ENCODE measurements around the gene KCNK6. TPM values are rescaled to one million over a fixed set of nuclear protein-coding genes. Genes with fewer than 3 reads are reported as not detected.

Gene KCNK6
- total RNA-seq, 1 donor from 2014 or later: 4.2 TPM

DNA sequence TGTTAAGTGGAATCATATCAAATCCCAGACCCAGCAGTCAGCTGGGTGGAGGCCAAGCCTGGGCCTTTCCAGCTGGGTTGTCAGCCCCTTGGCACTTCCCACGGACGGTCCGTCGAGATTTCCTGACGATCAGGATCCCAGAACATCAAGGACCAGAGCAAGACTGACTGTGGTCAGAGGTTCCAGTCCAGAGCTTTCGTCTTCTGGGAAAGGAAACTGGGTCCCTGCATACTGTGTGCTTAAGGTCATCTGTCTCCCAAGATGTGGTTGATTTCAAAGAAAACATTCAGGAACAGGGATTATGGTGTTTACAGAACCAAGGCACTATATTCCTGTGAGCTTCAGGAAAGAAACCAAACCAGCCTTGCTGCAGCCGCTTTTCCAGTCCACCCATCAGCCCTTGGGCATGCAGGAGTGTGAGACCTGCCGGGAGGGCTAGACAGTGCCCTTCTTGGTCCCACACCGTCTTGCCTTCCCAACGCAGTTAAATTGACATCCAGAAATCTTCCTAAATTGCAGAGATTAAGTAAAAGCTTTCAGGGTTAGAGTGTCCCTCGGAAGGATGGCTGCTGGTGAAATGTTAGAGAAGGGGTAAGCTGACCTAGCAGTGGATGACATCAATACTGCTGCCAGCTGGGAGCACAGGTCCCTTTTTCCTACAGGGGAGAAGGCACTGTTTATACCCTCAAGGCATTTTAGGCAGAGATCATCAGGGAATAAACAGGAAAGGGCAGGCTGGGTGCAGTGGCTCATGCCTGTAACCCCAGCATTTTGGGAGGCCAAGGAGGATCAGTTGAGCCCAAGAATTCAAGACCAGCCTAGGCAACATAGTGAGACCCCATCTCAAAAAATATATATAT, 20.6 kb upstream of the KCNK6 start:
- Histone ChIP-seq H3K27ac (replicated peaks) (no peak overlapping the region), H3K9me3 (replicated peaks) (no peaks in the 10 kb centered on the region), H3K4me1 (peaks cover under 1% of the 10 kb centered on the region), H3K36me3 (no peaks in the 10 kb centered on the region), H3K4me3 (no peak overlapping the region), H3K27me3 (ENCODE audit: low read depth) (no peaks in the 10 kb centered on the region)
- DNase-seq: no peak
- TF ChIP-seq, protein P1, sequence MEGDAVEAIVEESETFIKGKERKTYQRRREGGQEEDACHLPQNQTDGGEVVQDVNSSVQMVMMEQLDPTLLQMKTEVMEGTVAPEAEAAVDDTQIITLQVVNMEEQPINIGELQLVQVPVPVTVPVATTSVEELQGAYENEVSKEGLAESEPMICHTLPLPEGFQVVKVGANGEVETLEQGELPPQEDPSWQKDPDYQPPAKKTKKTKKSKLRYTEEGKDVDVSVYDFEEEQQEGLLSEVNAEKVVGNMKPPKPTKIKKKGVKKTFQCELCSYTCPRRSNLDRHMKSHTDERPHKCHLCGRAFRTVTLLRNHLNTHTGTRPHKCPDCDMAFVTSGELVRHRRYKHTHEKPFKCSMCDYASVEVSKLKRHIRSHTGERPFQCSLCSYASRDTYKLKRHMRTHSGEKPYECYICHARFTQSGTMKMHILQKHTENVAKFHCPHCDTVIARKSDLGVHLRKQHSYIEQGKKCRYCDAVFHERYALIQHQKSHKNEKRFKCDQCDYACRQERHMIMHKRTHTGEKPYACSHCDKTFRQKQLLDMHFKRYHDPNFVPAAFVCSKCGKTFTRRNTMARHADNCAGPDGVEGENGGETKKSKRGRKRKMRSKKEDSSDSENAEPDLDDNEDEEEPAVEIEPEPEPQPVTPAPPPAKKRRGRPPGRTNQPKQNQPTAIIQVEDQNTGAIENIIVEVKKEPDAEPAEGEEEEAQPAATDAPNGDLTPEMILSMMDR (IDR thresholded peaks at IDR 0.05; ENCODE audit: borderline replicate concordance): no peak
- intact Hi-C loops (cut with micrococcal nuclease): no loop called here

DNA sequence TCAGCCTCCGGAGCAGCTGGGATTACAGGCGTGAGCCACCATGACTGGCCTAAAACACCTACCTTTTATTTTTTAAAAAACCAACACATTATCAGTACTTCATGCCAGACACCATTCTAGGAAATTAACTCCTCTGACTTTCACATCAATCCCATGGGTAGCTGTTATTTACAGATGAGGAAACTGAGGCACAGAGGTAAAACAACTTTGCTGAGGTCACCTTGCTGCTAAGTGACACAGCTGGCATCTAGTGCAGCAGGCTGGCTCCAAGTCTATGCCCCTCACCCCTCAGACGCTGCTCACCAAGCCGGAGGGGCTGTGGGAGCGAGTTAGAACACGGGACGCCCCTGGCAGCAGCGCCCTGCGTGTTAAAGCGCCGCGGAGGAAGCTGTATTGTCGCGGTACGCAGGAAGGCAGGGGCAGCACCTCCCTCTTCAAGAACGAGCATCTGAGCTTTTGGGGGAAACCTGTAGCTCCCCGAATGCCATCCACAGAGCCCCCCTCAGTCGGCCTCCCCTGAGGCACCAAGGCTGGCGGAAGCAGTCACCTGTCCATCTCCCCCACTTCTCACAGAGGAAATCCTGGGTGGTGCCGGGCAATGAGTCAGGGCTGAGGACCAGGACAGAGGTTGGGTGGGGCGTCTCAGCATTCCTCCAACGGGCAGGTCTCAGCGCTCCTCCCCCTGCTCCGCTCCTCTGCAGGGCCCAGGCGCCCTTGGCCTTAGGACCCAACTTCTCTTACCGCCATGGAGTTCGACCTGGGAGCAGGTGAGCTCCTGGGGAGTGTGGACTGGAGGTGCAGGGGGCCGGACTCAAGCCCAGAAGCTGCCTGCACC, 15.9 kb upstream of the KCNK6 start, which contains the start of gene C19orf33:
TSS of gene C19orf33 (plus strand) at position 735 of the 835 bp plus-strand sequence. CDS start at position 746, 11 bp downstream.
- Histone ChIP-seq H3K36me3 (peaks cover 35% of the 10 kb centered on the region), H3K4me3 (peak within 1 kb of the TSS; percentile 51), H3K27ac (replicated peaks) (peak within 1 kb of the TSS; percentile 63), H3K27me3 (ENCODE audit: low read depth) (no peaks in the 10 kb centered on the region), H3K4me1 (peaks cover 13% of the 10 kb centered on the region), H3K9me3 (replicated peaks) (no peaks in the 10 kb centered on the region)
- TF ChIP-seq, protein P1 (IDR thresholded peaks at IDR 0.05; ENCODE audit: borderline replicate concordance): no peak
- intact Hi-C loops (cut with micrococcal nuclease): no loop called here
- peak; percentile 32 for DNase-seq

DNA sequence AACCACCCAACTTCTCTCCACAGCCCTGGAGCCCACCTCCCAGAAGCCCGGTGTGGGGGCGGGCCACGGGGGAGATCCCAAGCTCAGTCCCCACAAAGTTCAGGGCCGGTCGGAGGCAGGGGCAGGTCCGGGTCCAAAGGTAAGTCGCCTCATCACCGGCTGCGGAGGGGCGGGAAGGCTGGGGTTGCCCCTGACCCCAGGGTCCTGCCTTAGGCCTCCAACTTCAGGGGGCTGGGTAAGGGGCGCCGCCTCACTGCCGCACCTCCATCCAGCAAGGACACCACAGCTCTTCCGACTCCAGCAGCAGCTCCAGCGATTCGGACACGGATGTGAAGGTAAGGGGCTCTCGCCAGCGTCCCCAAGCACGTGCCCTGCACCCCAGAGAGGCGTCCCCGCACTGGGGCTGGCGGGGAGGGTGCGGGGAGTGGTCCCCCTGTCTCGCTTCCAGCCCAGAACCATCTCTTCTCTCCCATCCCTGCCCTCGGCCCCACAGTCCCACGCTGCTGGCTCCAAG, 15.2 kb upstream of the KCNK6 start:
- TF ChIP-seq, protein P1 (IDR thresholded peaks at IDR 0.05; ENCODE audit: borderline replicate concordance): no peak
- Histone ChIP-seq H3K4me1 (peaks cover 13% of the 10 kb centered on the region), H3K27ac (replicated peaks) (peak overlapping the region; percentile 63), H3K36me3 (peaks cover 42% of the 10 kb centered on the region), H3K9me3 (replicated peaks) (no peaks in the 10 kb centered on the region), H3K4me3 (peak overlapping the region; percentile 51), H3K27me3 (ENCODE audit: low read depth) (no peaks in the 10 kb centered on the region)
- intact Hi-C loops (cut with micrococcal nuclease): no loop called here
- no peak for DNase-seq

DNA sequence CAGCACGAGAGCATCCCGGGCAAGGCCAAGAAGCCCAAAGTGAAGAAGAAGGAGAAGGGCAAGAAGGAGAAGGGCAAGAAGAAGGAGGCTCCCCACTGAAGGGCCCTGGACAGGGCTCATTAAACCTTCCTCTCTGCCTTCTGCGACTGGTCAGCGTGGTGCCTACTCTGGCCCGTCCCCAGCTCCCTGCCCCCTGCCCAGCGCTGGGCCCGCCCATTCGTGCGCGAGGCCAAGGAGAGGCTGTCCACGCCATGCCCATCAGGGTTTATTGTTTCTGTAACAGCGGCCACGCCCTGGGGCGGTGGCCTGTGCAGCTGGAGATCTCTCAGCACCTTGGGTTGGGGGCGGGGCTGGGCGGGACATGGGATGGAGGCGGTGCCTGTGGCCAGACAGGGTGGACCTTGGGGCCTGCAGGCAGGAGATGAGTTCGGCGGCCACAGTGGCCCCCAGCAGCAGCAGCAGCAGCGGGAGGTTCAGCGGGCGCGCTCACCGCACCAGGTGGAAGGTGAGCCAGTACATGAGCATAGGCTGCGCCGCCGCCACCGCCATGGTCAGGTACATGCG, 14.7 kb upstream of the KCNK6 start:
- H3K27ac ChIP-seq (replicated peaks): peak overlapping the region; percentile 63
- peaks cover 13% of the 10 kb centered on the region for H3K4me1 ChIP-seq
- no peaks in the 10 kb centered on the region for H3K27me3 ChIP-seq (ENCODE audit: low read depth)
- H3K36me3 ChIP-seq: peaks cover 44% of the 10 kb centered on the region
- intact Hi-C loops (cut with micrococcal nuclease): no loop called here
- H3K9me3 ChIP-seq (replicated peaks): no peaks in the 10 kb centered on the region
- H3K4me3 ChIP-seq: peak overlapping the region; percentile 51
- DNase-seq: peak; percentile 55
- TF ChIP-seq, protein P1 (IDR thresholded peaks at IDR 0.05; ENCODE audit: borderline replicate concordance): no peak

DNA sequence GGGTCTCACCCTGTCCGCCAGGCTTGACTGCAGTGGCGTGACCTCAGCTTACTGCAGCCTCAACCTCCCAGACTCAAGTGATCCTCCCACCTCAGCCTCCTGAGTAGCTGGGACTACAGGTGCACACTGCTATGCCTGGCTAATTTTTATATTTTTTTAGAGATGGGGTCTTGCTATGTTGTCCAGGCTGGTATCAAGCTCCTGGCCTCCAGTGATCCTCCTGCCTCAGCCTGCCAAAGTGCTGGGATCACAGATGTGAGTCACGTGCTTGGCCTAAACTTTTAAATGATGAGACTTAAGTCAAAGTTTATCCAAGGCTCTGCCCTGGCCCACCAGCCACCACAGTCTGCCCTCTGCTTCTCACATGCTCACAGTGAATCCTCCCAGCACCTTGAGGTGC, 13.4 kb upstream of the KCNK6 start:
- no peak overlapping the region for H3K27ac ChIP-seq (replicated peaks)
- peaks cover 13% of the 10 kb centered on the region for H3K4me1 ChIP-seq
- peaks cover 44% of the 10 kb centered on the region for H3K36me3 ChIP-seq
- DNase-seq: no peak
- no peaks in the 10 kb centered on the region for H3K9me3 ChIP-seq (replicated peaks)
- TF ChIP-seq, protein P1 (IDR thresholded peaks at IDR 0.05; ENCODE audit: borderline replicate concordance): no peak
- no peaks in the 10 kb centered on the region for H3K27me3 ChIP-seq (ENCODE audit: low read depth)
- intact Hi-C loops (cut with micrococcal nuclease): no loop called here
- H3K4me3 ChIP-seq: no peak overlapping the region
